GDM1 (cell line): ENCODE results near the gene SCAF11.
A peak's percentile ranks its signal among the peaks of the same experiment; 100 is the strongest.
"Not testable (repeated sequence)": the region's sequence is repeated elsewhere in the genome, so short reads cannot be mapped to it uniquely, and the experiment has no call there.

Experiments used
- DNase-seq: peaks from one replicate; lab custom pipeline; 2025; lab: John Stamatoyannopoulos, UW

Gene SCAF11

GRCh38 chr12:45990468-45991283, at the start of gene SCAF11:
TSS of gene SCAF11 (minus strand) at chr12:45990574. CDS start at chr12:45964167, 26,407 bp downstream.
- peak; percentile 100 for DNase-seq

GRCh38 chr12:46037066-46037465, 46.7 kb upstream of the SCAF11 start:
- not testable (repeated sequence) for DNase-seq

- DNase-seq, result no peak
Measured at GRCh38 chr12:46027172-46027571, 36.8 kb upstream of the SCAF11 start.

GRCh38 chr12:46024099-46024498, 33.7 kb upstream of the SCAF11 start:
- no peak for DNase-seq

- DNase-seq, result no peak
Measured at GRCh38 chr12:46020768-46021167, 30.4 kb upstream of the SCAF11 start.

DNA sequence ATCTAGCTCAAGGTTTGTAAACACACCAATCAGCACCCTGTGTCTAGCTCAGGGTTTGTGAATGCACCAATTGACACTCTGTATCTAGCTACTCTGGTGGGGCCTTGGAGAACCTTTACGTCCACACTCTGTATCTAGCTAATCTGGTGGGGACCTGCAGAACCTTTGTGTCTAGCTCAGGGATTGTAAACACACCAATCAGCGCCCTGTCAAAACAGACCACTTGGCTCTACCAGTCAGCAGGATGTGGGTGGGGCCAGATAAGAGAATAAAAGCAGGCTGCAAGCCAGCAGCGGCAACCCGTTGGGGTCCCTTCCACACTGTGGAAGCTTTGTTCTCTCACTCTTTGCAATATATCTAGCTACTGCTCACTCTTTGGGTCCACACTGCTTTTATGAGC, 28.3 kb upstream of the SCAF11 start:
- not testable (repeated sequence) for DNase-seq

DNA sequence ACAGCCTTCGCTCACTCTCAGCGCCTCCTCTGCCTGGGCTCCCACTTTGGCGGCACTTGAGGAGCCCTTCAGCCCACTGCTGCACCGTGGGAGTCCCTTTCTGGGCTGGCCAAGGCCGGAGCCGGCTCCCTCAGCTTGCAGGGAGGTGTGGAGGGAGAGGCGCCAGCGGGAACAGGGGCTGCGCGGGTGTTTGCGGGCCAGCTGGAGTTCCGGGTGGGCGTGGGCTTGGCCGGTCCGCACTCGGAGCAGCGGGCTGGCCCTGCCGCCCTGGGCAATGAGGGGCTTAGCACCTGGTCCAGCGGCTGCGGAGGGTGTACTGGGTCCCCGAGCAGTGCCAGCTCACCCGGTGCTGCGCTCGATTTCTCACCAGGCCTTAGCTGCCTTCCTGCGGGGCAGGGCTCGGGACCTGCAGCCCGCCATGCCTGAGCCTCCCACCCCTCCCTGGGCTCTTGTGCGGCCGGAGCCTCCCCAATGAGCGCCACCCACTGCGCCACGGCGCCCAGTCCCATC, 27.5 kb upstream of the SCAF11 start:
- not testable (repeated sequence) for DNase-seq

GRCh38 chr12:46005823-46006222, 15.4 kb upstream of the SCAF11 start:
- no peak for DNase-seq

- DNase-seq, result no peak
Measured at GRCh38 chr12:46005151-46005797, 14.9 kb upstream of the SCAF11 start.

DNA sequence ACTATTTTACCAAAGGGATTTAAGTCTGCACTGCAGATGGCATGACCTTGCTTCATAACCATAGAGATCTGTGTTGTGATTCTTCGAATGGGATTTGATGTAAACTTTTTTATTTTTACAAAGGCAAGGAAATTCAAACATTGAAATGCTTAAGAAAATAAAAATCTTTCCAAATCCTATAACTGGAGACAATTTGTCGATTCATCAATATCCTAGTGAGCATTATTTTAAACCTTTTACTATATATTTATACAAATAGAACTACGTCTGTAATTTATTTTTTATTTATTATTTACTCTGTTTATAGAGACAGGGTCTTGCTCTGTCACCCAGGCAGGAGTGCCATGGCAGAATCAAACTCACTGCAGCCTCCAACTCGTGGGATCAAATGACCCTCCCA, 14.3 kb upstream of the SCAF11 start:
- DNase-seq, result no peak

DNA sequence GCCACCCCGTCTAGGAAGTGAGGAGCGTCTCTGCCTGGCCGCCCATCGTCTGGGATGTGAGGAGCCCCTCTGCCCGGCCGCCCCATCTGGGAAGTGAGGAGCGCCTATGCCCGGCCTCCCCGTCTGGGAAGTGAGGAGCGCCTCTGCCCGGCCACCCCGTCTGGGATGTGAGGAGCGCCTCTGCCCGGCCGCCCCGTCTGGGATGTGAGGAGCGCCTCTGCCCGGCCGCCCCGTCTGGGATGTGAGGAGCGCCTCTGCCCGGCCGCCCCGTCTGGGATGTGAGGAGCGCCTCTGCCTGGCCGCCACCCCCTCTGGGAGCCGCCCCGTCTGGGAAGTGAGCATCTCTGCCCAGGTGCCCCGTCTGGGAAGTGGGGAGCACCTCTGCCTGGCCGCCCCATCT, 9.7 kb upstream of the SCAF11 start:
- not testable (repeated sequence) for DNase-seq

- DNase-seq, result no peak
Measured at GRCh38 chr12:45994736-45995135, 4.4 kb upstream of the SCAF11 start.

GRCh38 chr12:45991284-45992249, 1.2 kb upstream of the SCAF11 start:
- peak; percentile 87 for DNase-seq

GRCh38 chr12:45989721-45990467, 480 bp downstream of the SCAF11 start:
- DNase-seq, result peak; percentile 61

- DNase-seq, result no peak
Measured at GRCh38 chr12:45989287-45989686, 1.1 kb downstream of the SCAF11 start.

DNA sequence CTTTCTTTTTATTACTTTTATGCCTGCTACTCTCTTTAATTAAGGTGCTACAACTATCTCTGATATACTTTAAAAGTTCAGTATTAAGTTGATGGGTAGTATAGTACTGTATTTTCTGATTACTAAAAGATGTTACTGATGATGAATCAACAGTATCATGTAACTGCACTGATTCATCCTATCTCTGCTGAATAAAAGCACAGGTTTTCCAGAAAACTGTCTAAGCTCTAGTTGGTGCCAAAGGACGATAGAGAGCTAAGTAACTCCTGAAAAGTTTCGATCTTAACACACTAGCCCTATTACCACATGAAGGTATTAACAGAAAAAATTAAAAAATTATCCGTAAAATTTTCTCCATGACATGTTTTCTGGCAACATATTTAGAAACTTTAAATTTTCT, 2.1 kb downstream of the SCAF11 start:
- DNase-seq, result no peak

DNA sequence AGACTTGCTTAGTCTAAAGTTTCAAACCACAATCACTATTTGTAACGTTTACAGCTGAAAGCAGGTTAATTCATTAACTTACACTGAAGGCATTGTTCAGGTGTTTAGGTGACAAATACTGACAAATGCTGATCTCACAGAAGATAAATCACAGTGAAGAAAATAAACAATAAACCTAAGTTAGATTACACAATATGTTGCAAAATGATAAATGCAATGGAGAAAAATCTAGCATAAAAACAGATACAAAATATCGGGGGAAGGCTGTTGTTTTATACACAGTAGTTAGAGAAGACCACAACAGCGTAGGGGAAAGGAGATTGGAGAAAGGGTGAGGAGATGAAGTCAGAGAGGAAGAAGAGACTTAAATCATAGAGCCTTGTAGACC, 3.0 kb downstream of the SCAF11 start:
- no peak for DNase-seq

GRCh38 chr12:45986641-45987339, 3.6 kb downstream of the SCAF11 start:
- peak; percentile 61 for DNase-seq

DNA sequence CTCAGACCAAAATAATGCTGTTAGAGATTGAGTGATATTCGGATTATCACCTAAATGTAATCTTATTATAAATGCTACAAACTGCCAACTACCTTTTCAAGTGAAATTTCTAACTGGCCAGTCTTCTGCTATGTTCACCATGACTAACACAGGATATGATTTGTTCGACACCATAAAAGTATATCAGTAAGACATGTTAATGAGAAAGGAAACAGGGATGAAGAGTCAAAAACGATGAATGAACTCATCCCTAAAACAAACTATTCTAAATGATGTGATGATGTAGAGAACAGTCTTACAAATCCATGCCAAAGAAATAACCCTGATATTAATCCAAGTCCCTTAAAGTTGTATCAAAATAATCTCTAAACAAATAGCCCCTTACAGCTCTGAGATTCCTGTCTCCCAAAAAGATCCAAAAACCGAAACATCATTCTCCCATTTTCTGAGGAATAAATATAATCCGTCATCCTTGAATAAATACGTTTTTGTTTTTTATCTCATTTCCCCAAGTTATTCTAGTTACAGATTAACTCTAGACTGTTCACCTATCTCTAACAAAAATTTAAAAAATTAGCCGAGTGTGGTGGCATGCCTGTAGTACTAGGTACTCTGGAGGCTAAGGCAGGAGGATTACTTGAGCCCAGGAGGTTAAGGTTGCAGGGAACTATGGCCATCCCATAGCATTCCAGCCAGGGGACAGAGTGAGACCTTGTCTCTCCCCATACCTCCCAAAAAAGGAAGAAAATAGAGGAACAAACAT, 9.1 kb downstream of the SCAF11 start:
- DNase-seq, result no peak

DNA sequence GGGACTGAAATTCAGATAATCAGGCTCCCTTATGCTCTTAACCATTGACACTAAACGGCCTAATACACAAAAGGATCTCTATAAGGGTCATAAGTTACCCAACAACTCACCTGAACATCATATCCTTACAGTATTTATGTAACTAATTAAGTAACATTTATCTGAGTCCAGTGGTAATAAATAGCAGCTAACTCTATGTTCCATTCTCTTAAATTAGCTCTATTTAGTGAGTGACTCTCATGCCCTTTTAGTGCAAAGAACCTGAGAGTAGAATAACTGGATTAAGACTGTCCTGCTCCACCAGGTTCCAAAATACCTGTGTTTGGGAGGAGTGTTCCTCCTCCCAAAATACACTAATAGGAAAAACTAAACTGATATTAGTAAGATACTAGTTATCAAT, 9.8 kb downstream of the SCAF11 start:
- DNase-seq, result no peak
